Body of pancreas (tissue), 4 donors: ENCODE data around the gene GABRG3.
A peak's percentile ranks its signal among the peaks of the same experiment; 100 is the strongest.

Experiments used
- CTCF ChIP-seq, 7 experiments: fragments of 450-650 bp in 4 of 7; fragments of 200-600 bp in 3 of 7; sonication (generic) in 3 of 7; IDR thresholded peaks; one replicate each; pipeline ENCODE4 v1.5.1; 2016 to 2019; ENCODE audit warnings: antibody characterized with exemption in 7 of 7
- POLR2A ChIP-seq, 3 donors: fragments of 450-650 bp; IDR thresholded peaks; one replicate each; pipeline ENCODE4 v1.6.1; 2016; ENCODE audit warnings: antibody characterized with exemption in 3 of 3, mild to moderate bottlenecking in 2 of 3

- TF ChIP-seq CTCF (IDR thresholded peaks at IDR 0.05) (peak in 1 of 7 experiments; percentile 9), POLR2A (IDR thresholded peaks at IDR 0.05) (no peak)
Measured at GRCh38 chr15:26974120-26974780, 3.3 kb downstream of the GABRG3 start.
